H1 (cell line): Measurements from ENCODE around the gene RANBP17. TPM values are rescaled to one million over a fixed set of nuclear protein-coding genes. Genes with fewer than 3 reads are reported as not detected.

Source experiments
- CTCF ChIA-PET: fragments of 300-600 bp; sonication (Branson Sonifier 250); formaldehyde crosslinking; loops from one replicate; lab custom pipeline; 2021; ENCODE audit not compliant: partially characterized antibody; lab: Charles Lee
- POLR2A ChIA-PET: fragments of 300-600 bp; sonication (Branson Sonifier 250); formaldehyde crosslinking; loops from one replicate; lab custom pipeline; 2021; ENCODE audit warnings: inconsistent platforms; ENCODE audit not compliant: partially characterized antibody; lab: Charles Lee
- DNase-seq, 2 experiments: peaks; one replicate each; pipeline versions ENCODE4 v3.0.0 to v3.0.0-alpha.2; 2010 to 2022; ENCODE audit warnings: low spot score in 2 of 2, low read depth in 1 of 2, mixed read lengths in 1 of 2
- FAIRE-seq: peaks from 2 replicates; lab custom pipeline; 2011; peaks lifted over from hg19 to GRCh38; lab: Jason Lieb, UNC
- H2AFZ ChIP-seq: 2 replicates; pipeline ENCODE4 v1.8.1; 2012; ENCODE audit warnings: low read length, inconsistent platforms
- H2AK5ac ChIP-seq: 2 replicates; pipeline ENCODE4 v1.6.1; 2013; ENCODE audit warnings: low read depth, low read length
- H2BK120ac ChIP-seq: replicated peaks from 2 replicates; pipeline ENCODE3; 2013; ENCODE audit warnings: low read depth, low read length, inconsistent platforms
- H2BK12ac ChIP-seq: 2 replicates; pipeline ENCODE4 v1.6.1; 2013; ENCODE audit warnings: low read depth, low read length
- H2BK15ac ChIP-seq: 2 replicates; pipeline ENCODE4 v1.6.1; 2013; ENCODE audit warnings: low read length
- H2BK20ac ChIP-seq: 2 replicates; pipeline ENCODE4 v1.6.1; 2013; ENCODE audit warnings: low read length
- H2BK5ac ChIP-seq: 2 replicates; pipeline ENCODE4 v1.6.1; 2013; ENCODE audit warnings: low read depth, low read length
- H3K14ac ChIP-seq: 2 replicates; pipeline ENCODE4 v1.6.1; 2013; ENCODE audit warnings: inconsistent platforms; ENCODE audit not compliant: insufficient read length
- H3K18ac ChIP-seq: 2 replicates; pipeline ENCODE4 v1.6.1; 2013; ENCODE audit warnings: low read length; ENCODE audit errors: extremely low read depth
- H3K23ac ChIP-seq: 2 replicates; pipeline ENCODE4 v1.6.1; 2013; ENCODE audit warnings: inconsistent platforms; ENCODE audit not compliant: insufficient read length
- H3K23me2 ChIP-seq: 2 replicates; pipeline ENCODE4 v1.6.1; 2013; ENCODE audit warnings: low read depth, low read length
- H3K27ac ChIP-seq: 2 replicates; pipeline ENCODE4 v1.6.1; 2011; ENCODE audit warnings: low read depth, low read length, inconsistent platforms
- H3K27me3 ChIP-seq, 4 experiments: replicated peaks in 1 of 4; 1 replicate in 1 of 4; 2 replicates in 3 of 4; pipeline versions ENCODE4 v1.6.1 to v1.8.1; 2011 to 2013; ENCODE audit warnings: low read length in 3 of 4, mild to moderate bottlenecking in 3 of 4, inconsistent platforms in 2 of 4, mixed read lengths in 2 of 4, moderate library complexity in 1 of 4; ENCODE audit not compliant: control insufficient read depth in 3 of 4, insufficient read depth in 3 of 4; ENCODE audit errors: extremely low read depth in 1 of 4
- H3K36me3 ChIP-seq, 4 experiments: 2 replicates each; pipeline versions ENCODE4 v1.6.1 to v1.8.1; 2011 to 2013; ENCODE audit warnings: mild to moderate bottlenecking in 4 of 4, low read length in 3 of 4, moderate library complexity in 2 of 4, control low read depth in 1 of 4, inconsistent platforms in 1 of 4; ENCODE audit not compliant: insufficient read depth in 4 of 4, control insufficient read depth in 2 of 4
- H3K4ac ChIP-seq: replicated peaks from 2 replicates; pipeline ENCODE3; 2013; ENCODE audit warnings: low read length, low read depth, mixed read lengths, inconsistent platforms; ENCODE audit not compliant: insufficient read length
- H3K4me1 ChIP-seq, 4 experiments: replicated peaks in 1 of 4; 1 replicate in 1 of 4; 2 replicates in 3 of 4; pipeline versions ENCODE4 v1.6.1 to v1.8.1; 2011 to 2013; ENCODE audit warnings: low read length in 3 of 4, inconsistent platforms in 2 of 4, mixed read lengths in 1 of 4; ENCODE audit not compliant: insufficient read depth in 4 of 4, control insufficient read depth in 3 of 4
- H3K4me2 ChIP-seq, 2 experiments: 2 replicates each; pipeline versions ENCODE4 v1.6.1 to v1.8.1; 2011 to 2013; ENCODE audit warnings: low read depth in 2 of 2, low read length in 2 of 2, control low read depth in 1 of 2, inconsistent platforms in 1 of 2, mild to moderate bottlenecking in 1 of 2; ENCODE audit not compliant: insufficient read depth in 1 of 2
- H3K4me3 ChIP-seq, 4 experiments: fragments of 200-600, 300-600 bp in 1 of 4; sonication (generic), shearing (Covaris generic), sonication (Bioruptor Twin) in 1 of 4; 2 replicates each; pipeline versions ENCODE4 v1.5.1 to v1.8.1; 2011 to 2016; ENCODE audit warnings: low read length in 4 of 4, low read depth in 3 of 4, control low read depth in 2 of 4, inconsistent platforms in 2 of 4, mild to moderate bottlenecking in 2 of 4, mixed read lengths in 1 of 4, moderate library complexity in 1 of 4; ENCODE audit not compliant: insufficient read depth in 2 of 4; ENCODE audit errors: extremely low read depth in 1 of 4
- H3K56ac ChIP-seq: replicated peaks from 2 replicates; pipeline ENCODE3; 2013; ENCODE audit warnings: low read depth, mild to moderate bottlenecking, mixed read lengths, low read length, inconsistent platforms; ENCODE audit not compliant: insufficient read length
- H3K79me1 ChIP-seq: 2 replicates; pipeline ENCODE4 v1.6.1; 2013; ENCODE audit warnings: low read depth, low read length, control low read depth
- H3K79me2 ChIP-seq, 2 experiments: 2 replicates each; pipeline versions ENCODE4 v1.6.1 to v1.8.1; 2012 to 2013; ENCODE audit warnings: low read length in 2 of 2, mild to moderate bottlenecking in 2 of 2, inconsistent platforms in 1 of 2; ENCODE audit not compliant: insufficient read depth in 2 of 2, control insufficient read depth in 1 of 2
- H3K9ac ChIP-seq, 4 experiments: replicated peaks in 1 of 4; 1 replicate in 1 of 4; 2 replicates in 3 of 4; pipeline versions ENCODE4 v1.6.1 to v1.8.1; 2011 to 2013; ENCODE audit warnings: low read depth in 3 of 4, low read length in 3 of 4, control low read depth in 2 of 4, mild to moderate bottlenecking in 2 of 4, moderate library complexity in 2 of 4, inconsistent platforms in 1 of 4; ENCODE audit errors: extremely low read depth in 1 of 4
- H3K9me3 ChIP-seq, 2 experiments: 2 replicates each; pipeline versions ENCODE4 v1.6.1 to v1.8.1; 2012 to 2013; ENCODE audit warnings: mild to moderate bottlenecking in 2 of 2, moderate library complexity in 2 of 2, control low read depth in 1 of 2, inconsistent platforms in 1 of 2, low read depth in 1 of 2, low read length in 1 of 2, mixed read lengths in 1 of 2; ENCODE audit not compliant: insufficient read depth in 2 of 2
- H4K20me1 ChIP-seq, 2 experiments: replicated peaks in 1 of 2; 2 replicates each; pipeline versions ENCODE3 to v1.8.1; 2011 to 2013; ENCODE audit warnings: inconsistent platforms in 2 of 2, low read length in 2 of 2, mild to moderate bottlenecking in 1 of 2; ENCODE audit not compliant: insufficient read depth in 2 of 2, control insufficient read depth in 1 of 2
- H4K5ac ChIP-seq: 2 replicates; pipeline ENCODE4 v1.6.1; 2013; ENCODE audit warnings: low read length, low read depth, mixed read lengths, inconsistent platforms; ENCODE audit not compliant: insufficient read length
- H4K8ac ChIP-seq: 2 replicates; pipeline ENCODE4 v1.8.0; 2013; ENCODE audit warnings: mild to moderate bottlenecking, moderate library complexity, low read length, inconsistent platforms; ENCODE audit not compliant: insufficient read depth; ENCODE audit errors: extremely low read depth
- H4K91ac ChIP-seq: replicated peaks from 2 replicates; pipeline ENCODE3; 2013; ENCODE audit warnings: low read length, mixed read lengths, inconsistent platforms; ENCODE audit not compliant: insufficient read length
- CEBPB ChIP-seq: IDR thresholded peaks from 2 replicates; pipeline ENCODE4 v1.6.1; 2012; ENCODE audit warnings: low read depth, low read length
- CHD1 ChIP-seq: IDR thresholded peaks from 2 replicates; pipeline ENCODE4 v1.6.1; 2012; ENCODE audit warnings: low read depth, low read length, improper control_type of control experiment
- CHD2 ChIP-seq: IDR thresholded peaks from 2 replicates; pipeline ENCODE4 v1.6.1; 2012; ENCODE audit warnings: low read length, improper control_type of control experiment
- KDM4A ChIP-seq: IDR thresholded peaks from one replicate; pipeline ENCODE4 v1.7.1; 2012; ENCODE audit warnings: low read depth, mild to moderate bottlenecking, moderate library complexity, low read length, inconsistent platforms; ENCODE audit not compliant: severe bottlenecking
- MAFK ChIP-seq: IDR thresholded peaks from 2 replicates; pipeline ENCODE4 v1.6.1; 2012; ENCODE audit warnings: low read depth, mild to moderate bottlenecking, improper control_type of control experiment, low read length
- NANOG ChIP-seq: IDR thresholded peaks from 2 replicates; pipeline ENCODE4 v1.6.1; 2011; ENCODE audit warnings: low read length, low read depth, mild to moderate bottlenecking, inconsistent platforms; ENCODE audit not compliant: insufficient read depth, poor library complexity, severe bottlenecking
- NRF1 ChIP-seq: IDR thresholded peaks from 2 replicates; pipeline ENCODE4 v1.6.1; 2011; ENCODE audit warnings: mild to moderate bottlenecking, low read depth, low read length, improper control_type of control experiment
- POLR2AphosphoS5 ChIP-seq: IDR thresholded peaks from 2 replicates; pipeline ENCODE4 v1.6.1; 2011; ENCODE audit warnings: low read depth, low read length
- SIN3A ChIP-seq, 2 experiments: IDR thresholded peaks in 1 of 2; conservative IDR thresholded peaks in 1 of 2; 2 replicates each; pipeline ENCODE4 v1.6.1; 2011 to 2012; ENCODE audit warnings: low read length in 2 of 2, improper control_type of control experiment in 1 of 2, low read depth in 1 of 2, mild to moderate bottlenecking in 1 of 2
- SP2 ChIP-seq: IDR thresholded peaks from 2 replicates; pipeline ENCODE4 v1.6.1; 2012; ENCODE audit warnings: mild to moderate bottlenecking, low read length, inconsistent platforms
- SP4 ChIP-seq: IDR thresholded peaks from 2 replicates; pipeline ENCODE4 v1.6.1; 2012; ENCODE audit warnings: low read length, inconsistent platforms
- SRF ChIP-seq: IDR thresholded peaks from 2 replicates; pipeline ENCODE4 v1.6.1; 2011; ENCODE audit warnings: mild to moderate bottlenecking, low read depth, low read length, moderate library complexity
- ZNF274 ChIP-seq: IDR thresholded peaks from 2 replicates; pipeline ENCODE4 v1.7.0; 2012; ENCODE audit warnings: low read length, borderline replicate concordance; ENCODE audit errors: extremely low read depth
- polyA plus RNA-seq, 7 experiments: library from polyadenylated mRNA; depleted of rRNA in 3 of 7; stranded (reverse) in 5 of 7; unstranded in 2 of 7; fragments of >200 nt in 5 of 7; fragments of 200-250 nt in 2 of 7; gene quantifications; 1 replicate in 5 of 7; 2 replicates in 1 of 7; 4 replicates in 1 of 7; pipeline versions ENCODE4 v1.2.1 to v1.2.3, GENCODE V29; 2011 to 2013; ENCODE audit warnings: missing spikeins in 2 of 7, mixed read lengths in 2 of 7
- total RNA-seq: library from RNA; stranded (reverse); fragmentation: NEBNext Ultra II Directional; extraction: Animal tissue kit (Norgen Biotek cat#: 25700); gene quantifications from 2 replicates; pipeline ENCODE4 v1.2.1, GENCODE V29; 2021
- TF ChIP-seq, protein P1 (sequence below): IDR thresholded peaks from 2 replicates; pipeline ENCODE4 v1.6.1; 2011; ENCODE audit warnings: low read length, improper control_type of control experiment
- TF ChIP-seq, protein P2 (sequence below): IDR thresholded peaks from 2 replicates; pipeline ENCODE4 v1.6.1; 2011; ENCODE audit warnings: low read depth, mild to moderate bottlenecking, low read length; ENCODE audit not compliant: insufficient read depth

The RANBP17 gene
- total and polyA plus RNA-seq, 2 of the 8 experiments (the other 6 are each of a cell fraction or from before 2014, with no cell fraction given): 8.6 to 21.3 TPM

DNA sequence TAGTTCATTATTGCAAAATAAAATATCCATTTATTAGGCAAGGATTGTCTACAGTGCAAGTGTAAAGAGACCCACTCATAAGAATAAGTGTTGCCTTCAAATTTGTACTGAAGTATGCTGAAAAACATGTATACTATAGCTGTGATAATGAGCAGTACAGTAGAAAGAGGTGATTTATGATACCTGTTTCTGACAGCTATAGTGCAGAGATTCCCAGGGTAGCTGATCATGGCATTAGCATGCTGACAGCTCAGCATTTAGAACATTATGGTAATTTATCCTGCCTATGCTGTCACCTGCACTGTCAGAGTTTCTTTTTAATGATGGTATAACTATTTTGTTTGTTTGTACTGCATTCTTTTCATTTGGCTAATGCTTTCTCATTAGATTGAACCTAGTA, 269.7 kb downstream of the RANBP17 start:
- FAIRE-seq: no peak
- DNase-seq: no peak
- no peak overlapping the region for H4K8ac ChIP-seq
- TF ChIP-seq MAFK (no peak), NANOG (no peak), CEBPB (no peak), POLR2AphosphoS5 (no peak), CHD1 (no peak), KDM4A (no peak), SP4 (no peak), ZNF274 (no peak), SRF (no peak), CHD2 (no peak), SP2 (no peak), NRF1 (no peak), SIN3A (conservative IDR thresholded peaks at IDR 0.05 in 1 of 2, IDR thresholded peaks at IDR 0.05 in 1 of 2; ENCODE audit: low read depth in 1 of 2, low read length in 2 of 2) (no peak)
- TF ChIP-seq, protein P1, sequence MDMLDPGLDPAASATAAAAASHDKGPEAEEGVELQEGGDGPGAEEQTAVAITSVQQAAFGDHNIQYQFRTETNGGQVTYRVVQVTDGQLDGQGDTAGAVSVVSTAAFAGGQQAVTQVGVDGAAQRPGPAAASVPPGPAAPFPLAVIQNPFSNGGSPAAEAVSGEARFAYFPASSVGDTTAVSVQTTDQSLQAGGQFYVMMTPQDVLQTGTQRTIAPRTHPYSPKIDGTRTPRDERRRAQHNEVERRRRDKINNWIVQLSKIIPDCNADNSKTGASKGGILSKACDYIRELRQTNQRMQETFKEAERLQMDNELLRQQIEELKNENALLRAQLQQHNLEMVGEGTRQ: no peak
- TF ChIP-seq, protein P2, sequence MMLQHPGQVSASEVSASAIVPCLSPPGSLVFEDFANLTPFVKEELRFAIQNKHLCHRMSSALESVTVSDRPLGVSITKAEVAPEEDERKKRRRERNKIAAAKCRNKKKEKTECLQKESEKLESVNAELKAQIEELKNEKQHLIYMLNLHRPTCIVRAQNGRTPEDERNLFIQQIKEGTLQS: no peak

More for the DNA sequence above, 269.7 kb downstream of the RANBP17 start:
- Histone ChIP-seq H4K91ac (no peak overlapping the region), H3K23me2 (no peaks in the 10 kb centered on the region), H2BK12ac (no peak overlapping the region), H3K4ac (no peak overlapping the region), H3K79me2 (no peaks in the 10 kb centered on the region), H3K27me3 (no peaks in the 10 kb centered on the region), H3K23ac (no peak overlapping the region), H2BK5ac (no peak overlapping the region), H3K4me2 (no peak overlapping the region), H3K14ac (no peak overlapping the region), H3K9me3 (no peaks in the 10 kb centered on the region), H2AK5ac (no peak overlapping the region), H3K4me1 (no peaks in the 10 kb centered on the region), H3K4me3 (no peak overlapping the region), H3K79me1 (no peaks in the 10 kb centered on the region), H4K20me1 (no peaks in the 10 kb centered on the region), H3K9ac (no peak overlapping the region), H3K56ac (no peak overlapping the region), H4K5ac (no peak overlapping the region), H2BK120ac (no peak overlapping the region), H3K27ac (no peak overlapping the region), H3K18ac (no peak overlapping the region), H2BK20ac (no peak overlapping the region), H2BK15ac (no peak overlapping the region), H2AFZ (no peak overlapping the region), H3K36me3 (no peaks in the 10 kb centered on the region)
- ChIA-PET CTCF (interaction anchor here (0.9 to 1.6 kb wide), 2 partner anchors 11 to 31 kb away, joined by 4 read pairs; no protein-coding TSS in a partner anchor), POLR2A (no interaction called here)
